K562 (cell line): ENCODE measurements around the gene GPR171. TPM values are rescaled to one million over a fixed set of nuclear protein-coding genes. Genes with fewer than 3 reads are reported as not detected.

ENCODE experiments used
- ATAC-seq: fragments of 200-7000 bp; cut with Tn5 transposase; 3 replicates; pipeline ENCODE4 v1.9.1; 2020; ENCODE audit warnings: moderate library complexity
- BruUV-seq: library from RNA; stranded (reverse); fragments of 400-500 nt; replicated peaks from 2 replicates; lab custom pipeline; 2021; lab: Mats Ljungman, UMichigan
- CTCF ChIA-PET: fragments of 300-600 bp; formaldehyde crosslinking; extraction: SDS; loops from one replicate; lab custom pipeline; 2021; ENCODE audit warnings: low intra/inter-chr PET ratio; lab: Yijun Ruan, JAX
- POLR2A ChIA-PET: fragments of 300-600, 350-650 bp; sonication (Branson Sonifier 250); formaldehyde crosslinking; extraction: SDS; loops from one replicate; lab custom pipeline; 2021; ENCODE audit warnings: antibody characterized with exemption, inconsistent platforms; lab: Yijun Ruan, JAX
- DNase-seq, 4 experiments: peaks; one replicate each; pipeline versions ENCODE4 v3.0.0 to v3.0.0-alpha.2; 2011 to 2018; ENCODE audit warnings: low spot score in 3 of 4, mixed read lengths in 3 of 4; ENCODE audit errors: extremely low read depth in 1 of 4
- FAIRE-seq: peaks from 2 replicates; lab custom pipeline; 2011; peaks lifted over from hg19 to GRCh38; lab: Jason Lieb, UNC
- H2AFZ ChIP-seq: 2 replicates; pipeline ENCODE4 v1.6.0; 2011; ENCODE audit warnings: low read depth, low read length, control low read depth, inconsistent platforms
- H3K27ac ChIP-seq: fragments of 200-600 bp; 3 replicates; pipeline ENCODE4 v1.8.0; 2011; ENCODE audit warnings: low read depth, mild to moderate bottlenecking, control low read depth, inconsistent platforms, low read length, moderate library complexity, mixed read lengths; ENCODE audit errors: extremely low read depth
- H3K27me3 ChIP-seq, 2 experiments: fragments of 300-600 bp in 1 of 2; 2 replicates in 1 of 2; 3 replicates in 1 of 2; pipeline versions ENCODE4 v1.6.0 to v1.8.0; 2011; ENCODE audit warnings: inconsistent platforms in 2 of 2, low read length in 2 of 2, mild to moderate bottlenecking in 1 of 2, mixed read lengths in 1 of 2, moderate library complexity in 1 of 2; ENCODE audit not compliant: control insufficient read depth in 2 of 2, insufficient read depth in 2 of 2
- H3K36me3 ChIP-seq: fragments of 300-600 bp; 3 replicates; pipeline ENCODE4 v1.8.0; 2011; ENCODE audit warnings: mild to moderate bottlenecking, low read length, inconsistent platforms; ENCODE audit not compliant: control insufficient read depth, insufficient read depth
- H3K4me1 ChIP-seq, 2 experiments: fragments of 200-600 bp in 1 of 2; replicated peaks in 1 of 2; 2 replicates in 1 of 2; 3 replicates in 1 of 2; pipeline versions ENCODE4 v1.5.1 to v1.8.0; 2011; ENCODE audit warnings: inconsistent platforms in 2 of 2, low read length in 2 of 2, mild to moderate bottlenecking in 1 of 2, mixed read lengths in 1 of 2, moderate library complexity in 1 of 2; ENCODE audit not compliant: control insufficient read depth in 2 of 2, insufficient read depth in 2 of 2
- H3K4me2 ChIP-seq: 2 replicates; pipeline ENCODE4 v1.6.1; 2011; ENCODE audit warnings: low read length, control low read depth, inconsistent platforms, mixed read lengths; ENCODE audit not compliant: insufficient read depth
- H3K4me3 ChIP-seq: fragments of 200-600 bp; sonication (generic), shearing (Covaris generic); 2 replicates; pipeline ENCODE4 v1.5.1; 2016; ENCODE audit warnings: control low read depth, inconsistent platforms
- H3K79me2 ChIP-seq: fragments of 200-600 bp; 3 replicates; pipeline ENCODE4 v1.8.0; 2011; ENCODE audit warnings: low read length, inconsistent platforms; ENCODE audit not compliant: control insufficient read depth, insufficient read depth
- H3K9ac ChIP-seq, 2 experiments: 2 replicates each; pipeline versions ENCODE4 v1.6.0 to v1.6.1; 2011; ENCODE audit warnings: low read depth in 2 of 2, low read length in 2 of 2, control low read depth in 1 of 2, inconsistent platforms in 1 of 2, mild to moderate bottlenecking in 1 of 2, mixed read lengths in 1 of 2; ENCODE audit not compliant: insufficient read depth in 1 of 2
- H3K9me1 ChIP-seq: one replicate; pipeline ENCODE4 v1.6.0; 2011; ENCODE audit warnings: inconsistent platforms, mild to moderate bottlenecking, low read length, moderate library complexity; ENCODE audit not compliant: control insufficient read depth, insufficient read depth
- H3K9me3 ChIP-seq: replicated peaks from 2 replicates; pipeline ENCODE4 v1.5.1; 2011; ENCODE audit warnings: low read depth, low read length, inconsistent platforms; ENCODE audit not compliant: control insufficient read depth, insufficient read depth
- H4K20me1 ChIP-seq: replicated peaks from 2 replicates; pipeline ENCODE4 v1.6.1; 2011; ENCODE audit warnings: low read length, inconsistent platforms, mixed read lengths; ENCODE audit not compliant: control insufficient read depth, insufficient read depth
- ATF4 ChIP-seq: fragments of 450-650 bp; formaldehyde crosslinking; IDR thresholded peaks from 2 replicates; pipeline ENCODE4 v1.4.0; 2022; ENCODE audit warnings: mild to moderate bottlenecking, moderate library complexity
- C11orf30 ChIP-seq: fragments of 450-650 bp; IDR thresholded peaks from 2 replicates; pipeline ENCODE4 v1.6.1; 2016; ENCODE audit warnings: low read depth, mild to moderate bottlenecking
- CEBPB ChIP-seq: fragments of 450-650 bp; IDR thresholded peaks from 2 replicates; pipeline ENCODE4 v1.6.1; 2016; ENCODE audit warnings: missing genetic modification characterization, missing compliant biosample characterization
- FOXK1 ChIP-seq: sonication (generic); formaldehyde crosslinking; IDR thresholded peaks from 2 replicates; pipeline ENCODE4 v1.8.0; 2022; ENCODE audit warnings: missing genetic modification reagents, mild to moderate bottlenecking, borderline replicate concordance
- FOXP4 ChIP-seq: sonication (generic); formaldehyde crosslinking; IDR thresholded peaks from 2 replicates; pipeline ENCODE4 v1.8.0; 2022; ENCODE audit warnings: mild to moderate bottlenecking, missing genetic modification reagents, borderline replicate concordance
- MAFG ChIP-seq: fragments of 450-650 bp; conservative IDR thresholded peaks from 2 replicates; pipeline ENCODE4 v1.6.1; 2016; ENCODE audit warnings: missing genetic modification characterization, missing compliant biosample characterization
- NFE2 ChIP-seq: IDR thresholded peaks from 2 replicates; pipeline ENCODE4 v1.6.1; 2014; ENCODE audit warnings: antibody characterized with exemption, low read depth
- NFE2L1 ChIP-seq: fragments of 450-650 bp; IDR thresholded peaks from 2 replicates; pipeline ENCODE4 v1.6.1; 2016; ENCODE audit warnings: missing genetic modification characterization, low read depth, mild to moderate bottlenecking, missing compliant biosample characterization, moderate library complexity, borderline replicate concordance
- NFIC ChIP-seq: fragments of 450-650 bp; IDR thresholded peaks from 2 replicates; pipeline ENCODE4 v1.6.1; 2017; ENCODE audit warnings: mild to moderate bottlenecking, inconsistent platforms
- NFIX ChIP-seq: fragments of 250-450 bp; sonication (Bioruptor Pico); IDR thresholded peaks from 2 replicates; pipeline ENCODE4 v1.4.0; 2020; ENCODE audit warnings: low read depth, mild to moderate bottlenecking, moderate library complexity
- ZNF316 ChIP-seq: fragments of 450-650 bp; IDR thresholded peaks from 2 replicates; pipeline ENCODE4 v1.6.1; 2016
- WGBS: fragments of 100-300 bp; shearing (Covaris generic); methylation state at CpG from one replicate; pipeline ENCODE4 v1.1.6; 2016; ENCODE audit warnings: low coverage, mixed read lengths; ENCODE audit not compliant: insufficient coverage; ENCODE audit errors: missing lambda C conversion rate; 5-methylcytosine and 5-hydroxymethylcytosine counted together
- in situ Hi-C: fragments of 300-500 bp; cut with MboI; formaldehyde crosslinking; loops from 4 replicates; pipeline ENCODE4 v1.15.0; 2018; ENCODE audit warnings: inconsistent platforms, mixed read lengths
- intact Hi-C: fragments of 100-400 bp; cut with micrococcal nuclease; formaldehyde crosslinking; loops from 2 replicates; pipeline ENCODE4 v1.14.2; 2022
- polyA plus RNA-seq, 8 experiments: library from polyadenylated mRNA; depleted of rRNA in 4 of 8; stranded (reverse) in 5 of 8; unstranded in 3 of 8; fragments of >200 nt; fragmentation: Nextera tagmentation in 2 of 8; fragmentation: Illumina TruSeq in 1 of 8; extraction: Ambion mirVana in 2 of 8; extraction: Trizol in 1 of 8; gene quantifications; 2 replicates each; pipeline versions ENCODE4 v1.2.1 to v1.2.3, GENCODE V29; 2011 to 2014; ENCODE audit warnings: inconsistent platforms in 1 of 8, missing spikeins in 1 of 8
- total RNA-seq, 7 experiments: library from RNA; depleted of rRNA in 6 of 7; stranded (reverse); fragments of >200 nt in 6 of 7; fragmentation: Illumina TruSeq in 2 of 7; extraction: Trizol in 2 of 7; gene quantifications; 2 replicates each; pipeline versions ENCODE4 v1.2.1 to v1.2.3, GENCODE V29; 2011 to 2021; ENCODE audit warnings: low replicate concordance in 1 of 7

The GPR171 gene
- total and polyA plus RNA-seq, 9 of the 15 experiments (the other 6 are each of a cell fraction or from before 2014, with no cell fraction given) = not detected

GRCh38 chr3:151195826-151196225, 7.2 kb downstream of the GPR171 start (continued):
- TF ChIP-seq FOXP4 = no peak
- TF ChIP-seq ATF4 (CRISPR knock-in tag) = no peak
- TF ChIP-seq NFIX = no peak

GRCh38 chr3:151192545-151192944, 10.5 kb downstream of the GPR171 start:
- Histone ChIP-seq H3K79me2 (no peaks in the 10 kb centered on the region), H3K4me1 (no peaks in the 10 kb centered on the region), H3K4me2 (0 out of 2 replicates have a peak overlapping the region, but pooled peaks have one; percentile 2), H2AFZ (no peak overlapping the region), H3K36me3 (no peaks in the 10 kb centered on the region), H3K4me3 (no peak overlapping the region), H3K27me3 (peaks cover 6 to 13% of the 10 kb centered on the region in 2 experiments; a peak in 3 of 5 replicates), H3K9ac (no peak overlapping the region), H3K9me3 (no peaks in the 10 kb centered on the region), H3K9me1 (no peaks in the 10 kb centered on the region), H4K20me1 (no peaks in the 10 kb centered on the region), H3K27ac (no peak overlapping the region)
- TF ChIP-seq NFE2L1 (tag) (peak; percentile 36; the same call in 1 of the 2 replicates), C11orf30 (0 out of 2 replicates have a peak, but pooled peaks have one; percentile 12), NFE2 (0 out of 2 replicates have a peak, but pooled peaks have one; percentile 14), MAFG (tag) (peak; percentile 61; the same call in 1 of the 2 replicates), ZNF316 (peak; percentile 31; the same call in 1 of the 2 replicates), NFIC (no peak), FOXK1 (CRISPR knock-in tag) (no peak), CEBPB (tag) (no peak)
- BruUV-seq = no TSS peak
- DNase-seq (no peak), ATAC-seq (no peak), FAIRE-seq (no peak)
- WGBS = 1% methylated on average over 6 of the region's 6 CpGs
- CTCF ChIA-PET = interaction anchor here (1.0 kb wide), 1 partner anchor 24 kb away, joined by 3 read pairs; no protein-coding TSS in a partner anchor
- in situ Hi-C loops (no loop called here), intact Hi-C loops (no loop called here)
- POLR2A ChIA-PET = interaction anchor here (0.6 kb wide), 1 partner anchor 8 kb away, joined by 3 read pairs; no protein-coding TSS in a partner anchor
